ENCODE measurements around the gene CLEC4M.
"Not testable (repeated sequence)": the region's sequence is repeated elsewhere in the genome, so short reads cannot be mapped to it uniquely, and the experiment has no call there.

CLEC4M gene

DNA sequence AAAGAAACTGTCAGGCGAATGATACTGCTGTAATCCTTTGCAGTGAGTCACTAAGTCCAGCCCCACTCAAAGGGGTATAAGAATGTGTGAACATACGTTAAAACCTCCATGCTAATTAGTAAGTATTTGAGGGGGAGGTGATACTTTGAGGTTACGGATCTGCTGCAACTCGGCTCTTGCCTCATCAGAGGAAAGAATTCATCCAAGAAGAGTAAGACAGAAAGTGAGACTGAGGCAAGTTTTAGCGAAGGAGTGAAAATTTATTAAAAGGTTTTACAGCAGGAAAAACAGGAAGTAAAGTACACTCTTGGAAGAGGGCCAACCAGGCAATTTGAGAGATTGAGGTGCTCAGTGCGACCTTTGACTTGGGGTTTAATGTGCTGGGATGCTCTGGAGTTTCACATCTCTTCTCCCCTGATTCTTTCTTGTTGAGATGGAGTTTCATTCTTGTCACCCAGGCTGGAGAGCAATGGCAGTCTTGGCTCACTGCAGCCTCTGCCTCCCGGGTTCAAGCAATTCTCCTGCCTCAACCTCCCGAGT is 9.8 kb downstream of the CLEC4M start:
- peak in 1 of 2 donors; percentile 63 for DNase-seq (ENCODE audit: low read depth in 1 of 2, low spot score in 1 of 2)

DNA sequence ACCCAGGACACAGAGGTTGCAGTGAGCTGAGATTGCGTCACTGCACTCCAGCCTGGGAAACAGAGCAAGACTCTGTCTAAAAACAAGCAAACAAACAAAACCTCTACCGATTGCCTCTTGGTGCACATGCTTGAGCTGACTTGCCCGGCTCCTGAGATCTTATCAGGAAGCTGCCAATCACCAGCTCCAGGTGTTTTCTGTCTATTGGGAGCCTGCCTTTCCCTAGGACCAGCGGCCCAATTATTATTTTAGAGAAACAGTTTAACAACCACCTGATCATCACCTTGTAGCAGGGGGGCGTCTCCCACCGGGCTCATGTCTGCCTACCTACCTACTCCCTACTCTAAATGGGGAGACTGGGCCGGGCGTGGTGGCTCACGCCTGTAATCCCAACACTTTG is 10.8 kb downstream of the CLEC4M start:
- DNase-seq (ENCODE audit: low read depth in 1 of 2, low spot score in 1 of 2), result no peak

DNA sequence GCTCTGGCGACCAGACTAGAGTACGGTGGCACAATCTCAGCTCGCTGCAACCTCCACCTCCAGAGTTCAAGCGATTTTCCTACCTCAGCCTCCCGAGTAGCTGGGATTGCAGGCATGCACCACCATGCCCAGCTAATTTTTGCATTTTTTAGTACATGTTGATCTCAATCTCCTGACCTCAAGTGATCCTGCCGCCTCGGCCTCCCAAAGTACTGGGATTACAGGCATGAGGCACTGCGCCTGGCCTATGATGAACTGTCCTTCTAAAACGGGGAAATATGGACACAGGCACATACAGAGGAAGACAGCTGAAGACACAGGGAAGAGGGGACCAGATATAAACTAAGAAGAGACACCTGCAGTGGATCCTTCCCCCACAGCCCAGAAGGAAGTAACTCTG is 12.7 kb downstream of the CLEC4M start:
- DNase-seq (ENCODE audit: low read depth in 1 of 2, low spot score in 1 of 2), result no peak

DNA sequence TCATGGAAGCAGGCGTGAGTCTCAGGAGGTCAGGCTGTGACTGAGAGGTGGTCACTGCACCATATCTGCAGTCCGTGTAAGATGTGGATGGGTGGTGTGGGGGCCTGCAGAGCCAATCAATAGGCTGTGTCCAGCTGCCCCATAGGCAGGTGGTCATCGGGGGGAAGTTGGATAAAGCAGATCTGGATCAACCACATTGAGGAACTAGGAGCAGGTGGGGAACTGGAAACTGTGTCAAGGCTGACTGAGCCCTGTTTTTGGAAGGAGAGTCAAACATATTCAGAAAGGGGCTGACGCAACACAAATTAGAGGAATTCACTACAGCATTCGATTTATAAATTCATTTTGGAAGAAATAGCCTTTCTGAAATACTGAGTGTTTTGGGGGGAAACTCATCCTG is 15.0 kb downstream of the CLEC4M start:
- no peak for DNase-seq (ENCODE audit: low read depth in 1 of 2, low spot score in 1 of 2)

DNA sequence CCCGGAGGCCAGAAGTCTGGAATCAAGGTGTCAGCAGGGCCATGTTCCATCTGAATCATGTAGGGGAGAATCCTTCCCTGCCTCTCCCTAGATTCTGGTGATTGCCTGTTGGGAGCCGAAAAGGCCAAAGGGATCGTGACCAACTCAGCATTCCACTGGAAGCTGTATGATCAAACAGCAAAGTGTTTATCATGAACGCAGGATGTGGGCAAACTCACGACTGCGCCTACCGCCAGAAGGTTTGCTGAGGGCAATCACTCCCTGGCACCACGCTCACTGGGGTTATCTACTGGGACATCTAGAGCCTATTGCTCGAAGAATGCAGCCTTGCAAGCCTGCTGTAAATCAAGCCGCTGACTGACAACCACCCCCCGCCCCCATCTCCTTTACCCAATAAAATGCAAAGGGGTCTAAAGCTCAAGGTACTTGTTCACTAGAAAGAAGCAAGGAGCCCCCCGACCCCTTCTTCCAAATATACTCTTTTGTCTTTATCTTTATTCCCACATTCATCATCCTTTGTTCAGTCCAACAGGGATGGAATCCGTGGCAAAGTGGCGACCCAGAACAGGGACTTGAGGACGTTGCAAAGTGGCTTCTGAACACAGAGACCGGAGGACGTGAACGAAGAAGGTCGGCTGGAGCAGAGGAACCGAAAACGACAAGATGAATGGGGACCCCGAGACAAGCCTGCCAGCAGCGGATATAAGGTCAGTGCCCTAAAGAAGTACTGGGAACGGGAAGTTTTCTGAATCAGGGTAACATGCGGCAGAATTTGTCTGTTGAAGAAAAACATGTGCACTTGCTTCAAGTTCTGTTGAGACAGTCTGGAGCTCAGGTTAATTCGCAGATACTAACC is 16.8 kb downstream of the CLEC4M start:
- DNase-seq (ENCODE audit: low read depth in 1 of 2, low spot score in 1 of 2), result no peak

DNA sequence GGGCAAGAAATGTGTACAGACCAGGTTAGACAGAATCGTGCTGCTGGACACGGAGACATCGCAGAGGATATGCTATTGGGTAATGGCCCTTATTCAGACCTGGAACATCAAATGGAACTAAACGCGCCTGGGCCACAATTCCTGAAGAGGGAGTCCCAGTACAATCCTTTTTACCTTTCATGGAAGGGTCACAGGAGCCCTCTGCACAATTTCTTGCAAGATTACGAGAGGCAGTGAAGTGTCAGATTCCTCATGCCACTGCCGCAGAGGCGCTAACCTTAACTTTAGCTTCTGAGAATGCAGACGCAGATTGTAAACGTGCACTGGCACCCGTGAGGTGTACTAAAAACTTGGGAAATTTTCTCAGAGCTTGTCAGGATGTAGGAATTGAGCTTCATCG is 18.1 kb downstream of the CLEC4M start:
- no peak for DNase-seq (ENCODE audit: low read depth in 1 of 2, low spot score in 1 of 2)

DNA sequence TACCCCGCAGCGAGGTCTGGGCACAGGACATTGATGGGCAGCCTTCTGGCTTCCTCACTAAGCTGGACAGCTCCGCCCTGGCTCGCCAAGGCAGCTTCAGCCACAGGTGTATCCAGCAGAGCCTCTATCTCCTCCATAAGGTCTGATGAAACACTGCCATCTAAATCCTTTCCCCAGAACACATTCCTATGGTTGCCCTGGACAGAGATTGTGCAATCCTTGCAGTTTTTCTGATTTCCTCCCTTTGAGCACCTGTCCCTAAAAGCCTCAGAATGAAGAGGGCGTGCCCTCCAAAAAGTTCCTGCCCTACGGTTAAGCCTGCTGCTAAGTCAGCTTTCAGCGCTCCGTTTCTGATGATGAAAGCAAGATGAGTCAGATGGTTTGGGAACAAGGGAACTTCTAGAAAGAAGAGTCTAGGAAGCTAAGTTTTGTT is 21.0 kb downstream of the CLEC4M start:
- no peak for DNase-seq (ENCODE audit: low read depth in 1 of 2, low spot score in 1 of 2)

DNA sequence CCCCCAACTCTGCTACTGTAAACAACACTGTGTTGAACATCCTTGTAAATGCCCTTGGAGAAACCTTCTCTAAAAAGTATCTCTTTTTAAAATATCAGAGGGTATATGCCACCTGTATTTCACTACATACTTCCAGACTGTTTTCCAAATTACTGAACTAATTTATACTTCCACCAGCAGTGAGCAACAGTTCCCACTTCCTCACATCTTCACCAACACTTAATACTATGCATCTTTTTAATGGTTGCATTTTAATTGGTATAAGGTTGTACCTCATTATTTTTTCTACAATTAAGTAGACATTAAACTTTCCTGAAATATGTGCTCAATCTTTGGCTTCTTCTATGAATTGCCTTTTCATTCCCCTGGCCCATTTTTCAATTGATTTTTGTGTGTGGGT is 21.8 kb downstream of the CLEC4M start:
- DNase-seq (ENCODE audit: low read depth in 1 of 2, low spot score in 1 of 2), result no peak

DNA sequence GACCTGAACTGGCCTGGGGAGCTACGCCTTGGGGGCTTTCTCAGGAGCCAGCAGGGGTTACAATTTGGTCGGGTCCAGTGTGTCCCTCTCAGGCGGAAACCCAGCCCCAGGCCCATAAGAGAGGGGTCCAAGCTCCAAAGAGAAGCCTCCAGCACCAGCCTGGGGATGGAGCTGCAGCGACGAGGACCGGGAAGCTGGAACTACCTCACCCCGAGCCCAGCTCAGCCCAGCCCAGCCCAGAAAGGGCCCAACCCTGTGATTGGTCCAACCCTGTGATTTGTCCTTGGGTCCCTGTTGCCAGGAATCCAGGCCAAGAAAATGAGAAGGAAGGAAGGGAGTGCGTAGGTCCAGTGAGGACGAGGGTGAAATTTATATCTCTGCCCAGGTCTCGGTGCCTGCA is 24.1 kb downstream of the CLEC4M start:
- no peak for DNase-seq (ENCODE audit: low read depth in 1 of 2, low spot score in 1 of 2)

DNA sequence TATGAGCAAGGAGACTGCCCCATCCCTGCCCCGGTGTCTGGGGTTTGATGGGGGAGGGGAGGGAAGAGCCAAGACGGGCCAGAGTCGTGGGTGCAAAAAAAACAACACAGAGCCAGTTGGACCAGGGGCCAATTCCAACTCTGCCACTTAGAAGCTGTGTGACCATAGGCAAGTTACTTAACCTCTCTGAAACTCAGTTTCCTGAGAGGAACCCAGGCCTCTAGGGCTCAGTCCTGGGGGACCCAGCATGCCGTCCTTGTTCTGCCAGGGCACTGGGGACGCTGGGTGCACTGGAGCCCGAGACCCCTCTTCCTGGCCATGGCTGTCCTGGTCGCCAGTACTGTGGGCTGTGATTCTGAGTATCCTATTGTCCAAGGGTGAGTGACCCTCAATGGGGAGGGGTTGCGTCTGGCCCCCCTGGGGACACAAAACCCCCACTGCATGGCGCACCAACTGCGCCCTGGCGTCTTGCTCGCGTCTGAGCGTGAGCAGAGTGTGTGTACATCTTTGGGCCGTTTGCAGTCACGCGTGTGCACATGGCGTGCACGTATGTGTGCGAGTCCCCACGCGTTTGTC is 24.6 kb downstream of the CLEC4M start:
- DNase-seq (ENCODE audit: low read depth in 1 of 2, low spot score in 1 of 2), result no peak

DNA sequence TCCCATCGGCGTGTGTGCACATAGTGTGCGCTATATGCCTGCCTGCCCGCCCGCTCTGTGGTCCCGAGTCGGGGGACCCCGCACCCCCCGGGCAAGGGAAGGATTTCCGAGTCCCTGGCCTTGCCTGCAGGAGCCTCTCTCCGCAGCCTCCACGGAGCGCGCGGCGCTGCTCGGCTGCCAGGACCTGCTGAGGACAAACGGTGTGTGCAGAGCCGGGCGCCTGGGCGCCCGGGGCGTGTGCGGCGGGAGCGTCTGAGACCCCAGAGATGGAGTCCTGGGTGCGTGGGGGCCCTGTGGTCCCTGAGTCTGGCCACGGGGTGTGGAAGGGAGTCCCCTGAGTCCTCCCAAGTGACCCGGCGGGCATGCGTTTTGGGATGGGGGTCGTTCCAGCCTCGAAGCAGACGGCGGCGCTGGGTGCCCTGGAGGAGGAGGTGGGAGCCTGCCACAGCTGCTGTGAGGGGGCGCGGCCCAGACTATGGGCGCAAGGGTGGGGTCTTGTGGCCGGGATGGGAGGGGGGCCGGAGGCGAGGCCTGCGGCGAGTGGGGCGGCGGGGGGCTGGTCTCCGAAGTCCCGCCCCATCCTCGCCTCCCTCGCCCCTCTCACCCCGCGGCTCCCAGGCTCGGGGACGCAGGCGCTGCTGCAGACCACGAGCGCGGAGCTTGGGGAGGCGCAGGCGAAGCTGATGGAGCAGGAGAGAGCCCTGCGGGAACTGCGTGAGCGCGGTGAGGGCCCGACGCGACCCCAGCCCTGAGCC is 25.3 kb downstream of the CLEC4M start:
- no peak for DNase-seq (ENCODE audit: low read depth in 1 of 2, low spot score in 1 of 2)

DNA sequence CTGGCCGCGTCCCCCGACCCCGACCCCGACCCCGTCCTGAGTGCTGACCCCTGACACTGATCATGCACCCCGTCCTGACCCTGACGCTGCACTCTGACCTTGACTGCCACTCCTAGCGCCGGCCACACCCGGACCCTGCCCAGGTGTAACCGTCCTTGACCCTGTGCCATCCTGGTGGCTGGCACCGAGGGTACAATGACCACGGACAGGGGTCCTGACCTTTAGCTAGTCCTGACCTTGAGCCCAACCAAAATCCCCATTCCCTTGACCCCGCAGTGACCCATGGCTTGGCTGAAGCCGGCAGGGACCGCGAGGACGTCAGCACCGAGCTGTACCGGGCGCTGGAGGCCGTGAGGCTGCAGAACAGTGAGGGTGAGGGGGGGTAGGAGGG is 25.9 kb downstream of the CLEC4M start:
- no peak for DNase-seq (ENCODE audit: low read depth in 1 of 2, low spot score in 1 of 2)

DNA sequence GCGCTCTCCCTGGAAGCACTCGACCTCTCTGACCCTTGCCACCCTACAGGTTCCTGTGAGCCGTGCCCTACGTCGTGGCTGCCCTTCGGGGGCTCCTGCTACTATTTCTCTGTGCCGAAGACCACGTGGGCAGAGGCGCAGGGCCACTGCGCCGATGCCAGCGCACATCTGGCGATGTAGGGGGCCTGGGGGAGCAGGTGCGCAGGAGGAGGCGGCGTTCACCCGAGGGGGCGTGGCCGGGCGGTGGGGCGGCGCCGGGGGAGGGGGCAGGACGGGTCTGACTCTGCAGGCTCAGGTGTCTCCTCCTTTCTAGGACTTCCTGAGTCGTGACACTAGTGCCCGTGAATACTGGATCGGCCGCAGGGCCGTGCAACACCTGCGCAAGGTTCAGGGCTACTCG is 26.4 kb downstream of the CLEC4M start:
- DNase-seq (ENCODE audit: low read depth in 1 of 2, low spot score in 1 of 2), result no peak

DNA sequence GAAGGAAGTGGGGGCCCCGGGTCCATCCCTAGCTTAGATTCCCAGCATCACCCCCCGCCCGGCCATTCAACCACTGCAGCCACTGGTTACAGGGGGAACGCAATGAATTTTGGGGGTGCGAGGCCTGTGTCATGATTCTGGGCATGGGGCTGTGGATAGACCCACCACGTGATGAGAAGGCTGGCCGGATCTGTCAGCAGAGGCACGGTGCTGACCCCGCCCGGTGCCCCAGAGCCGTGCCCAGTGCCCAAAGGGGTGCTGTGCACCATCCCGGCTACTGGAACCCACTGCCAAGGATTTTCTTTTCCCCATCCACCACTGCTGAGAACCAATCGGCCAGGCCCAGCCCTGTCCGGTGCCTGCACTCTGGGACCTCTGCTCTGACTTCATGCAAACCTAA is 27.4 kb downstream of the CLEC4M start:
- no peak for DNase-seq (ENCODE audit: low read depth in 1 of 2, low spot score in 1 of 2)

DNA sequence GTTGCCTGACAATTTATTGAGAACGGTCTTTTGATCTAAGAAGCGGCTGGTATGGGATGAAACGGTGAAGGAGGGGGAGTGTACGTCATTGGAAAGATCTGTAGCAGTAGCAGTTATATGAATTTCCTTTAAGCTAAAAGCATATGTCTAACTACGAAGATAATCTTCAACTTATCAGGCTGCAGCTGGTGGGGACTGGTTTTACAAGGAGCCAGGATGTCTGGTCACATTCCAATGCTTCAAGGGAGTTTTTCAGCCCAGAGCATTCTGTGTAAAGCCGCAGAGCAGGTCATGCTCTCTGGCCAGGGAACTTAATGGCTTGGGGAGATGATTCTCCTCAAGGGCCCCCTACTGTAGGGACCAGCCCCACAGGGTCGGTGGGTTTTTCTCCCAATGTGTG is 29.2 kb downstream of the CLEC4M start:
- no peak for DNase-seq (ENCODE audit: low read depth in 1 of 2, low spot score in 1 of 2)

DNA sequence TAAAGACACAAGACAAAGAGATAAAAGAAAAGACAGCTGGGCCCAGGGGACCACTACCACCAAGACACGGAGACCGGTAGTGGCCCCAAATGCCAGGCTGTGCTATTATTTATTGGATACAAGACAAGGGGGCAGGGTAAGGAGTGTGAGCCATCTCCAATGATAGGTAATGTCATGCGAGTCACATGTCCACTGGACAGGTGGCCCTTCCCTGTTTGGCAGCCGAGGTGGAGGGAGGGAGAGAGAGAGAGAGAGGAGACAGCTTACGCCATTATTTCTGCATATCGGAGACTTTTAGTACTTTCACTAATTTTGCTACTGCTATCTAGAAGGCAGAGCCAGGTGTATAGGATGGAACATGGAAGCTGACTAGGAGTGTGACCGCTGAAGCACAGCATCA is 29.7 kb downstream of the CLEC4M start:
- not testable (repeated sequence) for DNase-seq (ENCODE audit: low read depth in 1 of 2, low spot score in 1 of 2)

DNA sequence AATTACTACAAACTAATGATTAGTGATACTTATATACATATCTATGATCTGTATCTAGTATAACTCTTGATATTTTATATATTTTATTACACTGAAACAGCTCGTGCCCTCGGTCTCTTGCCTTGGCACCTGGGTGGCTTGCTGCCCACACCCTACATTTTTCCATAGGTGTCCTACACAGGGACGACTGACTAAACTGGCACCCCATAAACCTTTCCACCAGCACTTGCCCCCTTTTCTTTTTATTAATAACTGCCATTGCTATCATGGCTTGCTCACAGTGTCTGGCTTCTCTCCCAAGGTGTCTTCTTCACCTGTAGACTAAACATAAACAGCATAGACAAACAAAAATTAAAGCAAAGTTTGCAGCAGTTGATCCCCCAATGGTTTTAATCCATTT is 30.4 kb downstream of the CLEC4M start:
- no peak for DNase-seq (ENCODE audit: low read depth in 1 of 2, low spot score in 1 of 2)

DNA sequence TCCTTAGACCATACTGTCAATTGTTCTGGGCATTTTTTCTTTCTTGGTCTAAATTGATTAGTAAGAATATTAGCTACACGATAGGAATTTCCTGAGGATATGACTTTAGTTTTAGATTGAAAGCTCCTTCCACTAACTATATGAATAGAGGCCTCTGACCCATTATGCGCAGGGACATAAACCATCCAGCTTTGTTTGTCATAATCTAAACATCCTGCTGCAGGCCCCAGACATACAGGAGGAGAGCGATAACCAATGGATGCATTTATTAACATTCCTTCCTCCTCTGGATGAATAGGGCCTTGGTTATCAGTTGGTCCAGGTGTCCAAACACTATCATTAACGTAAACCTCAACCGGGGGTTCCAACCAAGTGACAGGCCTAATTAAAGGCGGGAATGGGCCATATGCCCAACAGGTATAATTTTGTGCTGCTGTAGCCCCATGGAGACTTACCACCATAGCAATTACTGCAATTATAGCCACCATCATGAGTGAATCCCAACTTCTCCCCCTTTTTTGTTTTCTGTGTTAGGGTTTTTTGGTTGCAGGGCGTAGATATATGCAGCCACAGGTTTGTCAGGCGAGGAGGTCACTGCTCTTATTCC is 32.6 kb downstream of the CLEC4M start:
- DNase-seq (ENCODE audit: low read depth in 1 of 2, low spot score in 1 of 2), result no peak

DNA sequence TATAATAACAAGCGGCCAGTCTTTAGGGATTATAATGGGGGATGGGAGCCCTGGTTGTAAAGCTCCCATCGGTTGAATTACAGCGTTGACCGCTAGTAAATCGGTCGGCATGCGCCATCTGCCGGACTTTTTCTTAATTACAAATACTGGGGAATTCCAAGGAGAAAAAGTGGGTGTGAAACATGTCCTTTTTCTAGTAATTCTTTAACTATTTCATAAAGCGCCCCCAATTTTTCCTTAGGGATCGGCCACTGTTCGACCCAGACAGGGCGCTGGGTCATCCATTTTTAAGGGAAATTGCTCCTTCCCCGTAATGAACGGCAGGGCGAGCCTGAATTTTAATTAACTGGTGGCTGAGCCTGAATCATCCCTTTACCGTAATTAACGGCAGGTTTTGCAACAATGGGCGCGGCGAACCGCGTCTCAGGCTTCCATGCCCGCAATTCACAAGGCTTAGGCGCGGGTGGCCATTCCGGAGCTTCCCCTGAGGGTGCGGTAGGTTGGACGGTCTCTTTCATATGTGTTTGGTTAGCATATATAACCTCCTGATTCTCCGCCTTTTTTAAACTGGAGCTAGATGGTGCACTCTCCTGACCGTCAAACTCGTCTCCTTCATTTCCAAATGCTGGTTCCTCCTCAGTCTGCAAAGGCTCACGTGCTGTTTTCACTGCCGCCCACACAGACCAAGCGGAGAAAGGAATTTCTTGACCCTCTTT is 36.8 kb downstream of the CLEC4M start:
- peak; percentile 37 to 67 for DNase-seq (ENCODE audit: low read depth in 1 of 2, low spot score in 1 of 2)

DNA sequence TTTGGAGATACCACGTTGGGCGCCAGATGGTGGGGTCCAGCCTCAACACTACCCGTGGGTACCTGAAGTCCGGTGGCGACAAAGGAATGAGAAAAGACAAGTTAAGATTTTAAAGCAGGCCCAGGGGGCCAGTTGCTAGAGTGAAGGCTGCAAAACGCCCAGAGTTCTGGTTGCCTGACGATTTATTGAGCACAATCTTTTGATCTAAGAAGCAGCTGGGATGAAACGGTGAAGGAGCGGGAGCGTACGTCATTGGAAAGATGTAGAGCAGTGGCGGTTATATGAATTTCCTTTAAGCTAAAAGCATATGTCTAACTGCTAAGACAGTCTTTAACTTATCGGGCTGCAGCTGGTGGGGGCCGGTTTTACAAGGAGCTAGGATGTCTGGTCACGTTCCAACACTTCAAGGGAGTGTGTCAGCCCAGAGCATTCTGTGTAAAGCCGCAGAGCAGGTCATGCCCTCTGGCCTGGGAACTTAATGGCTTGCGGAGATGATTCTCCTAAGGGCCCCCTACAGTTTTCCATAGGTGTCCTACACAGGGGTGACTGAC is 38.1 kb downstream of the CLEC4M start:
- DNase-seq (ENCODE audit: low read depth in 1 of 2, low spot score in 1 of 2), result no peak

DNA sequence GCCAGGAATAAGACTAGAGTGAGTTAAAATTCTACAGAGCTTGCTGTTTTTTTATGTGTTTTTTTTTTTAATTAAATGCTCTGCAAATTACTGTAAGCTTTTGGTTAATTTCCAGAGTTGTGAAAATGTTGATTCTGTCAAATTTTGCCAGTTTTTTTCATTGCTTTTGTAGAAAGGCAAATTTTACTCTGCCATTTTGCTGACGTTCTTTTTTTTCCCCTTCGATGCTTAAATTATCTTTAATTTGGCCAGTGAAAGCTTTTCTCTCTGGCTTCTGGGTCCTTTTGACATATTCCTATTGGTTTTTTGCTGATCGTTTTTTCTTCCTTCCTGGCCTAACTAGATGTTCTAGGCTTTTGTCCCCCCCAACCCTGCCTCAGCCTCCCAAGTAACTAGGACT is 43.2 kb downstream of the CLEC4M start:
- DNase-seq (ENCODE audit: low read depth in 1 of 2, low spot score in 1 of 2), result no peak
